ENCODE data around the gene TGIF2. TPM values are rescaled to one million over a fixed set of nuclear protein-coding genes. Genes with fewer than 3 reads are reported as not detected.
"Not testable (repeated sequence)": the region's sequence is repeated elsewhere in the genome, so short reads cannot be mapped to it uniquely, and the experiment has no call there.

The TGIF2 gene
- total RNA-seq, 1 donor from 2014 or later: 15.7 TPM

DNA sequence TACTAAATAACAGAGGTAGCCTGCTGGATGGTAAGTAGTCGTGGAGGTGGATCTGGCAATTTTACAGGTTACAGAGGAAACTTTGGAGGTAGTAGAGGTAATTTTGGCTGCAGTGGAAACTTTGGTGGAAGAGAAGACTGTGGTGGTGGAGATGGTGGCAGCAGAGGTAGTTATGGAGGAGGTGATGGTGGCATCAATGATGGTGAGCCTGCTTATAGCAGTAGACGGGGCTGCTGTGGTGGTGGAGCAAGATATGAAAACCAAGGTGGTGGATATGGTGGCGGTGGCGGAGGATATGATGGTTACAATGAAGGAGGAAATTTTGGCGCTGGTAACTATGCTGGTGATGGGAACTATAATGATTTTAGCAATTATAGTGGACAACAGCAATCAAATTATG, 47.5 kb downstream of the TGIF2 start:
- no peak for DNase-seq

DNA sequence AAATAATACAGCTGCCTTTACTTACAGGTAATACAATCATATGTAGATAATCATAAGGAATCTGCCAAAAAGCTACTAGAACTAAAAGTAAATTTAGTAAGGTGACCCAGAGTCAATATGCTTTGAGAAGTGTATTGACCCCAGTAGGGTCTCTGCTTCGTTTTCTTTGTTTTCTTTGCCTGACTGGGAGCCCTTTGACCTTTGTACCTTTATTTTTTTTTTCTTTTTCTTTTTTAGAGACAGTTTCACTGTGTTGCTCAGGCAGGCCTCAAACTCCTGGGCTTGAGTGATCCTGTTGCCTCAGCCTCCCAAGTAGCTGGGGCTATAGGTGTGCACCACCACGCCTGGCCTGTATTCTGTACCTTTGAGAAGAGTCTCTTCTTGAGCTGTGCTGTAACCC, 50.0 kb downstream of the TGIF2 start:
- no peak for DNase-seq

DNA sequence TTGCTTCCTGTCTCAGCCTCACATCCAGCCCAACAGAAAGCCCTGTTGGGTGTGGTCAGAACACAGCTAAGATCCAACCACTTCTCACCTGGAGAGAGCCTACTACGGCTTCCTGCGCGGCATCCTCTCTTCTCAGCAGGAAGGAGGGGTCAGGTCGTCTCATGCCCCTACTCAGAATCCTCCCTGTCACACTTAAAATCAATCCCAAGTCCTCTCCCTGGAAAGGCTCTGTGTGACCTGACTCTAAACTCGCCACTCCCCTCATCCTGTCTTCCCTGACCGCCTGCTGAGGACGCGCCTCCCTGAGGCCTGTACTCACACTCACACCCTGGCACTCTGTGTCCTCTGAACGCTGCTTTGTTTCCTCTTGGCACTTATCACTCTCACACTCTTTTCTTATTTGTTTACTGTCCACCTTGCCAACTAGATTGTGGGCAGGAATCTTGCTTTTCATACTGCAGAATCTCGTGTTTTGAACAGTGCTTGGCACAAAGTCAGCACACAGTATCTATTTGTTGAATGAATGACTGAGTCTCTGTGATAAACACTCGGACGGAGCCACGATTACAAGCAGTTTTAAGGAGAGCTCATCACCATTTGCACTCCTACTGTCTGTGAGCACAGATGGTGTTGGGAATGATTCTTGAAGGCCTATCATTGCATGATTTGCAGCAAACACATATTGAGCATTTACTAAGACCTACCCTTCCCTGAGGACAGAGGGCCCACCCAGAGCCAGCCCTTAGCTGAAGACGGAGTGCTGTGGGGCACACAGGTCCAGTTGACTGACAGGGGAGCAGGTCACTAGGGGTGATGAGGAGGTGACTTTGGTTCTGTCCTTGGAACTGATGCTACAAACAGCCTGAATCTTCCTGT, 50.9 kb downstream of the TGIF2 start:
- DNase-seq: no peak

DNA sequence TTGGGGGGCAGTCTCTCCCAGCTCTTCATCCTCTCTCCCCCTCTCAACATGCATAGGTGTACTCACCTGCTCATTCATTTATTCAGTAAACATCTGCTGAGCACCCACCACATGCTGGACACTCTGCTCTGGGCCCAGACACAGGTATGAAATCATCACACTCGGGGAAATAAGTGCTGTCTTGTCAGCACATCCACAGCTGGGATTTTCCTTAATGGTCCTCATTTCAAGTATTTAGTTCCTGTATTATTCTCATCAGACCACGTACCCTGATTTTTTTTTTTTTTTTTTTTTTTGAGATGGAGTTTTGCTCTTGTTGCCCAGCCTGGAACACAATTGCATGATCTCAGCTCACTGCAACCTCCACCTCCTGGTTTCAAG, 51.5 kb downstream of the TGIF2 start:
- no peak for DNase-seq

DNA sequence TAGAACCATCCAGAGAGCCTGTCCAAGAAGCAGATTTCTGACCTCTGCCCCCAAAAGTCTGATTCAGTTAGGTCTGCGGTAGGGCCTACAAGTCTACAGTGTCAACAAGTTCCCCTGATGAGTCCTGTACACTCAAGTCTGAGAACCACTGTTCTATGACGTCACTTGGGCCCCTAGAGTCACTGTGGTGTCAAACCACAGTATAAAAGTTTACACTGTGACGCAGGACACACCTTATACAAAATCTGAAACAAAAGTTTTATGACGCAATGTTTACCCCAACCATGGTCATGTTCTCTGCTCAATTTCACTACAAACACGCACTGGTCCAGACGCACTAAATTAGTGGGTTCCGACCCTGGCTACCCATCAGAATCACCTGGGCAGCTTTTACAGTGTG, 54.7 kb downstream of the TGIF2 start:
- DNase-seq: no peak

DNA sequence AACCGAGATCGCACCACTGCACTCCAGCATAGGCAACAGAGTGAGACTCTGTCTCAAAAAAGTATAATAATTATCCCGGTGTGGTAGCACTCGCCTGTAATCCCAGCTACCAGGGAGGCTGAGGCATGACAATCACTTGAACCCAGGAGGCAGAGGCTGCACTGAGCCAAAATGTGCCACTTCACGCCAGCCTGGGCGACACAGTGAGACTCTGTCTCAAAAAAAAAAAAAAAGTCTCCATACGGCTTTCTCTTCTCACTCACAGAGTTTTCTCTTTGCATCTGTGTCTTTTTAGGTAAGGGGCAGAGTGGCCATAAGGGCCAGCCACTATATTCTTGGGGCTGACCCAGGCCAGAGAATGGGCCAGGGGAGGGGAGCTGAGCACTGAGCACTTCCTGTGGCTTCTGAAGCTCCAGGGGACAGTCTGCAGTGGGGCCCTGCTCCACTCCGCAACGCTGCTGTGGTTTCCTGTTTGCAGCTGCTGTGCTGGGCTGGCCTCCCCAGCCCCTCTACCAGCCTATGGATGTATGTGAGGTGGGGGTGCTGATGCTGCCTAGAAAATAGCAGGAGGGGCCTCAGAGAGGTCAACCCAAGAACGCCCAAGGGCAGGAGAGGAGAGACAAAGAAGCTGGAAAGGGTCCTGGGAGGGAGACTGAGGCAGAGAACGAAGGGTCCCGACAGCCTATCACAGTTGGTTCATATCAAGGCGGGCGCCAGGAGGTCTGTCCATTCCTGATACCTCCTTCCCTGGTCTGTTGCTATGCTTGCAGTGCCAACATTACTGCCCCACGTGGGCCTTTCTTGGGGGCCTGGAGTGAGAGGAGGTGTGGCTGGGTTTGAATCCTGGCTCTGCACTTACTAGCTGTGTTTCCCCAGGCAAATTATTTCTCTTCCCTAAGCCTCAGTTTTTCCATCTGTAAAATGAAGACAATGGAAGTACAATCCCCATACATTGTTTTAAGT, 56.6 kb downstream of the TGIF2 start:
- no peak for DNase-seq

DNA sequence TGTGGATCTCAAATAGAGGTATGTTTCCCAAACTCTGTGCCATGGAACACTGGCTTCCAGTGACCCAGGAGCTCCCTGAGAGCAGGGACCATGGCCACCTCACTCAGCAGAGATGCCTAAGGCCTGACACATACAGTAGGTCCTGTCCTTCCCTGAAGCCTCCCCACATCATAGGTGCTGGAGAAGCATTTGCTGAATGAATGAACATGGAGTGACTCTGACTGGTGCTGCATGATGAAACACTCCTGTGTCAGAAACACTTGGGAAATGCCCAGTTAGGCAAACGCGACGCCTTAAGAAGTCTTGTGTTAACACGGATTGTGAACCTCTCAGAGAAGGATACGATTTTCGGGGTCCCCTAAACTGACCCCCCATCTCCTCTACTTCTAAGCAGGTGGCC, 58.2 kb downstream of the TGIF2 start:
- DNase-seq: no peak

DNA sequence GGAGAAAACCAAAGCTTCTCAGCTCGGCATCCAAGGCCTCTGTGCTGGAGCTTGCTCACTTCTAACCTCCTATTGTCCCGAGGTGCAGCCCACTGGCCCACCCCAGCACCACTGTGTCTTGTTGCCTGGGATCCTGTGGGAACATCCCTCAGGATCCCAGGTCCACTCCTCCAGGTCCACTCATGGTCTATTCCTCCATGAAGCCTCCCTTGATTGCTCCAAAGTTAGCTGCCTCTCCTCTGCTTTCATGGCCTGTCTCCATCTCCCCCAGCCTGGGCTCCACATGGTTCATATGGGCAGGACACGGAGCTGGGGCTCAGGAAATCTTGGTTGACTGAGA, 58.7 kb downstream of the TGIF2 start:
- DNase-seq: no peak

DNA sequence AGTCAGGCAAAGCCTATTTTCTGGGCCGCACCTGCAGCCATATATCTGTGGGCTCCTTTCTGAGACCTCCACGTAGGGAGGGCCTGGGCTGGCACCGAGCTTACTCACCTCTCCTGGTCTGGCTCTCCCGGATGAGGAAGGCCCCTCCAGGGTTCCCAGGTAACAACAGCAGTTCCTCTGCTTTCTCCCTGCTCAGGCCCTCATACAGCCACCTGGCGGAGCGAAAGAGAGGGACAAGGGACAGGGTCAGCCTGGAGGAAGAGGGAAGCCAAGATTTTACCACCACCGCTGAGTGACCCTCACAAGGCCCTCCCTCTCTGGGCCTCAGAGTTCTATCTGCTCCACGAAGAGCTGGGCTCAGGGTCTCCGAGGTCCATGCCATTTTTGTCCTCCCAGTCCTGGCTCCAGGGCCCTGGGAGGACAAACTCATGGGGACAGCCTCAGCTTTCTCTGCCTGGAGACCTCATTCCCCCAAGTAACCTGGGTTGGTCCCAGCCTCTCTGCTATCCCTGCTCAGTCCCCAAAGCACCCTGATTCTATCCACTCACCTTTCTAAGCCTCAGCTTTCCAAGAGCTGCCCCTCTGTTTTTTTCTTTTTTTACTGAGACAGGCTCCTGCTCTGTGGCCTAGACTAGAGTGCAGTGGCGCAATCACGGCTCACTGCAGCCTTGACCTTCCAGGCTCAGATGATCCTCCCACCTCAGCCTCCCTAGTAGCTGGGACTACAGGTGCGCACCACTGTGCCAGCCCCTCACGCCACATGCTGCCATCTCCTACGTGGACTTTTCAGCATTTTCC, 59.3 kb downstream of the TGIF2 start:
- no peak for DNase-seq

DNA sequence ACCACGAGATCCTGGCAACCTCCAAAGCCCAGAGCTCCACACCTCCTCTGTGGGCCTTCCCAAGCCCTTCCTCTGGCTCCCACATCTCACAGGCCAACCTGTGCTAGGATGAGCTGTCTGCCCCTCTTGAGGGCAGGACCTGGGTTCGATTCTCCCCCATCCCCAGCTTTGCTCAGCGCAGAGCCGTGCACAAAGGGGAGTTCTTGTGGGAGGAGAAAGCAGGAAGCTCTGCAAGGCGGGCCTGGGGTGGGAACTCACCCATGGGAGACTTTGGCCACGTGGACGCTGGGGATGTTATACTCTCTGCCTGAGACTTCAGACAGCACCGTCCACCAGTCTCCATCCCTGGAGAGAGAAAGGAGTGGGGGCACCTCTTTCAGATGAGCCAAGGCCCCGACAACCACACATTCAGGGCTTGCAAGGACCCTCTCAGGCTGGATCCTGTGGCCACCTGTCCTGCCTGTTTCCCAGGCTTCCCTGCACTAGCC, 59.9 kb downstream of the TGIF2 start:
- DNase-seq: no peak

DNA sequence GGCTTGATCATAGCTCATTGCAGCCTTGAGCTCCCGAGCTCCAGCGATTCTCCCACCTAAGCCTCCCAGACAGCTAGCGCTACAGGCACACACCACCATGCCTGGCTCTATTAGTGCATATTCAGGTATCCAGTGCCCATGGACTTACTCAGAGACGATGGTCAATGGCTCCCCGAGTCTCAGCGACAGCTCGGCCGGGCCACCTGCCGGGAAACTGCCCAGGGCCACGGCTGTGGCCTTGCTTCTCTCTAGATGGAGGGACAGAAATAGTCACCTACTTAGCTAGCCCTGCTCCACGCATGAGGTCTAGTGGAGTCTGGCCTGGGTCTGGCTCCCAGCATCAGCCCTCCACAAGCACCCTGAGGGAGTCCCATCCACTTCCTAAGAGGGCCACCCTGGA, 60.9 kb downstream of the TGIF2 start:
- DNase-seq: no peak

DNA sequence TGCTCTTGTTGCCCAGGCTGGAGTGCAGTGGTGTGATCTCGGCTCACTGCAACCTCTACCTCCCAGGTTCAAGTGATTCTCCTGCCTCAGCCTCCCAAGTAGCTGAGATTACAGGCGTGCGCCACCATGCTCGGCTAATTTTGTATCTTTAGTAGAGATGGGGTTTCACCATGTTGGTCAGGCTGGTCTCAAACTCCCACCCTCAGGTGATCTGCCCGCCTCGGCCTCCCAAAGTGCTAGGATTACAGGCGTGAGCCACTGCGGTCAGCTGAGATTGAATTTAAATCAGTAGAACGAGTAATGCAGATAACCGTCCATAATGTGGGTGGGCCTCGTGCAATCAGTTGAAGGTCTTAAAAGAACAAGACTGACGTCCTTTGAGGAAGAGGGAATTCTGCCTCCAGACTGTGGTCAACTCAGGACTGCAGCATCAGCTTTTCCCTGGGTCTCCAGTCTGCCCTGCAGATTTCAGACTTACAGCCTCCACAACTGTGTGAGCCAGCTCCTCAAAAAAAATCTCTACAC, 65.5 kb downstream of the TGIF2 start:
- DNase-seq: not testable (repeated sequence)

DNA sequence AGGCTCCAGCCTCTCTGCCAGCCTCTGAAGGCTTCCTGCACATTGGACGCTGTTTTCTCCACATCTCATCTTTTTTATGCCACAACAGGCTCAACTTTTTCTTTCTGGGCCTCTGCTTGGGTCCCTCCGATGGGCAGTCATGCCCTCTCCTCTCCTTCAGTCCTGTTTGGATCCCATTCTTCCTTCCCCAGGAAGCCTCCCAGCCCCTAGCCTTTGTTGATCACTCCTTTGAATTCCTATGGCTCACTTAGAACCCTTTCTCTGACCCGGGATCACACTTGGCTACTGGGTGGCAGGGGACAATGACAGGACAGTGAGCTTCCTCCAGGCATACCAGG, 68.1 kb downstream of the TGIF2 start:
- no peak for DNase-seq

DNA sequence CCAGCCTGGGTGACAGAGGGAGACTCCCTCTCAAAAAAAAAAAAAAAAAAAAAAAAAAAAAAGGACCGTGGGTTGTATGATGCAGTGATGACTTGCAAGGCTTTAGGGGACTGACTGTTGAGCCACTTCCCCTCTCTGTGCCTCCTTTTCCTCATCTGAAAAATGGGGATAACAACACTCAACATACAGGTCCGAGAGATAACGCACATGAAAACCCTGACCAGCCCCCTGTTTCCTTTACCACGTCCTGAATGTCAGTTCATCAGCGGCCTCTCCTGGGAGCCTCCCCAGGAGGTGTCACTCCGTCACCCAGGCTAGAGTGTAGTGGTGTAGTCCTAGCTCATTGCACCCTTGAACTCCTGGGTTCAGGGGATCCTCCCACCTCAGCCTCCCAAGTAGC, 68.7 kb downstream of the TGIF2 start:
- DNase-seq: no peak

Small RNA genes lying within 50 kb of the gene (small RNA-seq; reads per million reads assigned to genes)
- not detected for gene RF00017 (ENCODE audit: low replicate concordance)

Other genes with a start within 250 kb of the TGIF2 start
- 10.3 TPM for gene MYL9, start 32.1 kb upstream of the TGIF2 start, total RNA-seq
- 29.7 TPM for gene RAB5IF, start 32.2 kb downstream of the TGIF2 start, total RNA-seq
- 0.39 TPM for gene SLA2, start 72.6 kb downstream of the TGIF2 start, total RNA-seq
- 15.4 TPM for gene NDRG3, start 172.5 kb downstream of the TGIF2 start, total RNA-seq
- 13.4 TPM for gene DSN1, start 200.2 kb downstream of the TGIF2 start, total RNA-seq